ENCODE data around the gene GALNT16.

The GALNT16 gene

DNA sequence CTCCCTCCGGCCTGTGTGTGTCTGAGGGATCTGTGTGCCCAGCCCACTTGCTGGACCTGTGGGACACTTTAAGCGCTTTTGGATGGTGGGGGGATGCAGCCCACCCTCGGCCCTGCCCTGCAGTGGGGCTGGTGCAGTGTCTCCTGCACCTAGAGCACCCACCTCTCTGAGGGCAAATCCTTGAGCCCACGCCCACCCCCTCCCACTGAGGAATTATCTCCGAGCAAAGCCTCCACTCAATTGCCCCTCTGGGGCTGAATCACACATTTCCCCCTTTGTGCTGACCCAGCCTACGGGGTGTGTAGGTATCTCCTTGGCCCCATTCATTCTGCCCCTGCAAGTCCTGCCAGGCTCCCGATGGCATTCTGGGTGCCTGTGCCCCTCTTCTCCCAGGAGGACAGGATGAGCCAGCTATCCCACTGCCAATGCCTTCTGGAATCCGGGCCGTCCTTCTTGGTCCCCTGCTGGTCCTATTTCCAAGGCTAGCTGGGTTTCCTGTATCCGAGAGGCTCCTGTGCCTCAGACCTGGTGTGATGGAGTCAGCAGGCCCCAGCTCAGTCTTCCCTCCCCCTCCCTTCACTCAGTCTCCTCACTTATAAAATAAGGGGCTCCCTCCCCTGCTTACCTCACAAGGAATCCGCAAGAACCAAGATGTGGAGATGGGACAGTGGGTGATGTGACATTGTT, 89.3 kb downstream of the GALNT16 start:
- in situ Hi-C loops (cut with MboI; ENCODE audit: low sequenced_read_pairs, unreplicated experiment): no loop called here
- DNase-seq (ENCODE audit: low spot score): no peak
- TF ChIP-seq, protein P1, sequence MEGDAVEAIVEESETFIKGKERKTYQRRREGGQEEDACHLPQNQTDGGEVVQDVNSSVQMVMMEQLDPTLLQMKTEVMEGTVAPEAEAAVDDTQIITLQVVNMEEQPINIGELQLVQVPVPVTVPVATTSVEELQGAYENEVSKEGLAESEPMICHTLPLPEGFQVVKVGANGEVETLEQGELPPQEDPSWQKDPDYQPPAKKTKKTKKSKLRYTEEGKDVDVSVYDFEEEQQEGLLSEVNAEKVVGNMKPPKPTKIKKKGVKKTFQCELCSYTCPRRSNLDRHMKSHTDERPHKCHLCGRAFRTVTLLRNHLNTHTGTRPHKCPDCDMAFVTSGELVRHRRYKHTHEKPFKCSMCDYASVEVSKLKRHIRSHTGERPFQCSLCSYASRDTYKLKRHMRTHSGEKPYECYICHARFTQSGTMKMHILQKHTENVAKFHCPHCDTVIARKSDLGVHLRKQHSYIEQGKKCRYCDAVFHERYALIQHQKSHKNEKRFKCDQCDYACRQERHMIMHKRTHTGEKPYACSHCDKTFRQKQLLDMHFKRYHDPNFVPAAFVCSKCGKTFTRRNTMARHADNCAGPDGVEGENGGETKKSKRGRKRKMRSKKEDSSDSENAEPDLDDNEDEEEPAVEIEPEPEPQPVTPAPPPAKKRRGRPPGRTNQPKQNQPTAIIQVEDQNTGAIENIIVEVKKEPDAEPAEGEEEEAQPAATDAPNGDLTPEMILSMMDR (IDR thresholded peaks at IDR 0.05; ENCODE audit: borderline replicate concordance, control extremely low read depth, extremely low read depth, insufficient read depth, missing control alignments): no peak

DNA sequence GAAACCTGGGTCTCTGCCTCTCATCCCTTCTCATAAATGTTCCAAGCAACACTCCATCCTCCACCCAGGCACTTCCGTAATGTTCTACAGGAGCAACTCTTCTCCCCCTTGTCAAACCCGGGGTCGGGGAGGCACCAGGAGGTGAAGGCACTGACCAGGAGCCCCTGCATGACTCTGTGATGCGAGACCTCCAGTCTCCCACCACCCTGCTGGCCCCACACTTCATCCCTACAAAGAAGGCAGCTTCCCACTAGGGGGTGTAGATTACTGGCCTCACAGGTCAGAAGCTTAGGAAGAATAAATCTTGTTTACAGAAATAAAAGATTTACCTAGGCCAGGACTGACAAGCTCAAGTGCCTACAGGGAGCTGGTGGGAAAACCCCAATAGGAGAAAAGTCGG, 90.9 kb downstream of the GALNT16 start:
- TF ChIP-seq, protein P1 (IDR thresholded peaks at IDR 0.05; ENCODE audit: borderline replicate concordance, control extremely low read depth, extremely low read depth, insufficient read depth, missing control alignments): no peak
- in situ Hi-C loops (cut with MboI; ENCODE audit: low sequenced_read_pairs, unreplicated experiment): no loop called here
- DNase-seq (ENCODE audit: low spot score): no peak

DNA sequence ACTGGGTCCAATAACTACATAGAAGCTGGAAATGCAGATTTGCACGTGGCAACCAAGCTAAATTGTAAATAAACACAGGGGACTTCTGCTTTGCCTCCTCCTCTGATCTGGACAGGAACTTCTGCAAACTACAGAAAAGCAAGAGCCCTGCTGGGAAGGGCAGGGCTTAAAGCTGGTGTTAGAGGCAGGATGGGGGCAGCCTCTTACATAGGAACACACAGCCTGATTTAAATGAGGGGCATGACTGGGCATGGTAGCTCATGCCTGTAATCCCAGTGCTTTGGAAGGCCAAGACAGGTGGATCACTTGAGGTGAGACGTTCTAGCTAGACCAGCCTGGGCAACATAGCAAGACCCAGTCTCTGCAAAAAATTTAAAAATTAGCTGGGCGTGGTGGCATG, 91.4 kb downstream of the GALNT16 start:
- no peak for DNase-seq (ENCODE audit: low spot score)
- in situ Hi-C loops (cut with MboI; ENCODE audit: low sequenced_read_pairs, unreplicated experiment): no loop called here

DNA sequence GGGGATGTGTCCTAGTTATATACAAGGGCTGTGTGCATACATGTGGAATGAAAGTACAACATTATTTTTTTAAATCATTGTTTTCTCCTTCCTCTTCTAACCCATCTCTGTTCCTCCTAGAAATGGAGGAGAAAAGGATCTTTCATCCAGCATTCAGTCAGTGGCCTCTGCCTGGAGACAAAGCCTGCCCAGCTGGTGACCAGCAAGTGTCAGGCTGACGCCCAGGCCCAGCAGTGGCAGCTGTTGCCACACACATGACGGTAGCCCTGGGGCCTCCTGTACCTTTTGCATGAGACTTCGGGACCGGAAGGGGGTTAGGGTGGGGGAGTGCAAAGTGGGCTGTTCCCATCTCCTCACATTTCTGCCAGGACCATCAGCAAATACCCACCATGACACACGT, 92.0 kb downstream of the GALNT16 start:
- in situ Hi-C loops (cut with MboI; ENCODE audit: low sequenced_read_pairs, unreplicated experiment): no loop called here
- no peak for DNase-seq (ENCODE audit: low spot score)
- TF ChIP-seq, protein P1 (IDR thresholded peaks at IDR 0.05; ENCODE audit: borderline replicate concordance, control extremely low read depth, extremely low read depth, insufficient read depth, missing control alignments): no peak

More for the DNA sequence above, 91.4 kb downstream of the GALNT16 start:
- TF ChIP-seq, protein P1 (IDR thresholded peaks at IDR 0.05; ENCODE audit: borderline replicate concordance, control extremely low read depth, extremely low read depth, insufficient read depth, missing control alignments): no peak

DNA sequence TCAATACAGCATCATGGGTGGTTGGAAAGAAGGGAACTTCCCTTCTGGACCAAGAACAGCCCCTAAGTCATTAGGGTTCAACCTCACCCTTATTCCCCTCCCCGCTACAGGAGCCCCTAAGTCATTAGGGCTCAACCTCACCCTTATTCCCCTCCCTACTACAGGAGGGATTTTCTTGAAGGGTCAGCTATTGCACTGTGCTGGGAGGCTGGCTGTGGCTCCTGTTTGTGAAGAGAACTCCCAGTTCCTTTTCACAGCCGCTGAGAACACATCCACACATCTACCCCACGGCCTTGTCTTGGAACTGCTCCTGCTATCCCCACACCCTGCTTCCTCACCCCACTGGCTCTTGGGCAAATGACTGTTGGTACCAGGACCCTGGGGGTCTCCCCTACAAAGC, 93.2 kb downstream of the GALNT16 start:
- in situ Hi-C loops (cut with MboI; ENCODE audit: low sequenced_read_pairs, unreplicated experiment): no loop called here
- TF ChIP-seq, protein P1 (IDR thresholded peaks at IDR 0.05; ENCODE audit: borderline replicate concordance, control extremely low read depth, extremely low read depth, insufficient read depth, missing control alignments): no peak
- DNase-seq (ENCODE audit: low spot score): no peak

DNA sequence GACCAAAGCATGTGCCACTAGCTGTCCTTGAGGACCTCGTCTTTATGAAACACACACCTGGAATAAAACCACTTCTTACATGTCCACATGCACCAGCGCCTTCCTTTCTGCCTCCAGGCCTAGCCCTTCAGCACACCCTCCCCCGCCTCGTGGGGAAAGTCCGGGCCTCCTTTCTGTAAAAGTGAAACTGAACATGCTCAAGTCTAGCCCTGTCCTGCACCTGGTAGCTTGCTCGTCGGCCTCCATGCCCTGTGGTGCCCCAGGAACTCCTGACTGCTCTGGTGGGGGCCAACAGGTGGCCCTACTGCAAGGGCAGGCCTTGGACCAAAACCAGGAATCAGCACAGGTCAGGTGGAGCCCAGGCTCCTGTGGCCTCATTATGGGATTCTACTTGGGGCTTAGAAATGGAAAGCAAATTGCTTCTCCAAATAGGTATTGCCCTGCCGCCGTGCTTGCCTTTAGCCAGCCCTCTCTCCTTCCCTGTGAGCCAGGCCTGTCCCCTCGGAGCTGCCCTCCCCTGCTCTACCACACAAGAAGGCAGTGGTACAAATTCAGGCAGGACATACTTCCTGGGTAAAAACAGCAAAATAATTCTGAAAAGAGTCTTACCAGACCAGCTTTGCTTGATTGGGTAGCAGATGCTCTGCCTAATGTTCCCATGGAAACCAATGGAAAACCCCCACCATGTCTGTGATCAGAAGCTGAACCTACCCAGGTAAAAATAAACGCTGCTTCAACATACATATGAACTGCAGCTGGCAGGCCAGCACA, 94.6 kb downstream of the GALNT16 start:
- peak; percentile 91 for DNase-seq (ENCODE audit: low spot score)
- in situ Hi-C loops (cut with MboI; ENCODE audit: low sequenced_read_pairs, unreplicated experiment): no loop called here
- TF ChIP-seq, protein P1 (IDR thresholded peaks at IDR 0.05; ENCODE audit: borderline replicate concordance, control extremely low read depth, extremely low read depth, insufficient read depth, missing control alignments): no peak
